ENCODE data around the gene ZFHX3.
"Not testable (repeated sequence)": the region's sequence is repeated elsewhere in the genome, so short reads cannot be mapped to it uniquely, and the experiment has no call there.

ZFHX3 gene

GRCh38 chr16:72992142-72992601 lies 55.8 kb downstream of the ZFHX3 start:
- no peak for DNase-seq

- no peak for DNase-seq
These were observed 56.3 kb downstream of the ZFHX3 start for GRCh38 chr16:72991644-72992043.

DNA sequence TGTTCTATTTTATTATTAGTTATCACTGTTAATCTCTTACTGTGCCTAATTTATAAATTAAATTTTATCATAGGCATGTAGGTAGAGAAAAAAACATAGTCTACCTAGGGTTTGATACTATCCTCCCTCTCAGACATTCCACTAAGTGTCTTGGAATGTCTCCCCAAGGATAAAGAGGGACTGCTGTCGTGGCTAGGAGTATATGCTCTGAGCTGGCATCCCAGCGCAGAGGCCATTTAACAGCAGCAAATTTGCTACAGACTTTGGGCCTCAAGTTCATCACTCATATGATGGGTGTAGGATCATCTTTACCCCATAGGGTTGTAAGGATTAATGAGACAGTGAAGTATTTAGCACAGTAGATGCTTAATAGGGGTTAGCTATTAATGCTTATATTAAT lies 56.7 kb downstream of the ZFHX3 start:
- DNase-seq, result no peak

DNA sequence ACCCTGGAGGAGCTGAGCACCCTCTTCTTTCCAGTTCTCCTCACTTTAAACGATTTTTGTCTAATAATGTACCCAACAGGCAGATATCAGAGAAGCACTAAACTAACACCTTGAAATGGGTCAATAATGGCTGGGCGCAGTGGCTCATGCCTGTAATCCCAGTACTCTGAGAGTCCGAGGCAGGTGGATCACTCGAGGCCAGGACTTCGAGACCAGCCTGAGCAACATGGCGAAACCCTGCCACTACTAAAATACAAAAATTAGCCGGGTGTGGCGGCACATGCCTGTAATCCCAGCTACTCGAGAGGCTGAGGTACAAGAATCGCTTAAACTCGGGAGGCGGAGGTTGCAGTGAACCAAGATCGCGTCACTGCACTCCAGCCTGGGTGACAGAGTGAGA lies 57.4 kb downstream of the ZFHX3 start:
- no peak for DNase-seq

- no peak for DNase-seq
These were observed 58.1 kb downstream of the ZFHX3 start for GRCh38 chr16:72989579-72990551.

DNA sequence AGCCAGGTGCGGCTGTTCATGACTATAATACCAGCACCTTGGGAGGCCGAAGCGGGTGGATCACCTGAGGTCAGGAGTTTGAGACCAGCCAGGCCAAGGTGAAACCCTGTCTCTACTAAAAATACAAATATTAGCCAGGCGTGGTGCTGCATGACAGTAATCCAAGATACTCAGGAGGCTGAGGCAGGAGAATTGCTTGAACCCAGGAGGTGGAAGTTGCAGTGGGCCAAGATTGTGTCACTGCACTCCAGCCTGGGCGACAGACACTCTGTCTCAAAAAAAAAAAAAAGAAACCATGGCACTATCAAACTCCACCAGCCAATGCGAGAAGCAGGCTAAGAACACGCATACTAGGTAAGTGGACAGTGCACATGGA lies 58.7 kb downstream of the ZFHX3 start:
- DNase-seq, result not testable (repeated sequence)

- no peak for DNase-seq
These were observed 59.4 kb downstream of the ZFHX3 start for GRCh38 chr16:72988569-72988968.

DNA sequence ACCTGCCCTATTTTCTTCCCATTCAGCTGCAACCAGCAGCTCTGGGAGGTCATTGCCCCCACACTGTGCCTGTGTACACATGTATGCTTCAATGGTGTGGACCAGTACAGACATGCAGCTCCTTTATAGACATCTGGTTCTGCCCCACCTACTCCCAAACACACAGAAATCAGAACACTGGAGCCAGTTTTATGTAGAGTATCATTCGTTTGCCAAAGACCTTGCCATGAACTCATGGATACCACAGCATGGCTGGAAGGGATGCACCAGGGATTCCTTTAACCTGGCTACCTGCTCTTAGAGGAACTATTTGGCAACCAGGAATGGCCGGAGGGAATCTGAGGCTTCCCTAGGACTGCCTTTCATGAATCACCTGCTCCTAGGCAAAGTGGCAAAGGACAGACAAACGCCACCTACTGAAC lies 60.4 kb downstream of the ZFHX3 start:
- no peak for DNase-seq

GRCh38 chr16:72985995-72986394 lies 61.9 kb downstream of the ZFHX3 start:
- no peak for DNase-seq

DNA sequence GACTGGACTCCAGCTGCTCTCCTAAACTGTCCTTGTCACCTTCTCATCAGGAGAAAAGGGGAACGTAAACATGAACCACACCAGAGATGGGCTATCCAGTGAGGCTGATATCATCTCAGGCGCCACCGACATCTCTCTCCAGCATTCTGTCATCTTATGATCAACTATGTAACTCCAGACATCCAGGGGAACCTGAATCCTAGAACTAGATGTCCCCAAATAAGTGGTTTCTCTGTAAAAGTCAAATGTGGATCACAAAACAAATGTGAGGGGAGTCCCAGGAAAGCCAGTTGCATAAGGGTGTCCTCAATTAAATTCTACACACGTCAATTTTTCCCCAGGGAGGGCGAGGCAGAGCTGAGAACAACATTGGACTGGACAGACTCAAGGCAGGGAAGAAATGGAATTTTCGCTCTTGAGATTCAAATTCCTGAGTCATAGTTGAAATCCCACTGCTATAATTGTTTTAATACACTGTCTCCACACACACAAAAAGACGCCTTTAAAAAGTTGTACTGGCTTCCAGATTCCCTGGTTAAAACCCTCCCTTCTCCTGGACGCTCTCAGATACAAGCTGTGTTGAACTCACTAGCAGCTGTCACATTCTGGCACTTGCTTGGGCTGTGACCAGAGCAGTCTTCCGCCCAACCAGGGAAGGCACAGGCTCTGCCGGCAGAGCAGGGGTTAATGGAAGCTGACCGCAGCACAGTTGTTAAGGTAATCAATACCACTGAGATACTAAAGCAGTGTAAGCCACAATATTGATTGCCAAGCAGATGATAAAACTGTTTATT lies 62.6 kb downstream of the ZFHX3 start:
- DNase-seq, result no peak

- DNase-seq, result no peak
These were observed 64.1 kb downstream of the ZFHX3 start for GRCh38 chr16:72983728-72984350.

DNA sequence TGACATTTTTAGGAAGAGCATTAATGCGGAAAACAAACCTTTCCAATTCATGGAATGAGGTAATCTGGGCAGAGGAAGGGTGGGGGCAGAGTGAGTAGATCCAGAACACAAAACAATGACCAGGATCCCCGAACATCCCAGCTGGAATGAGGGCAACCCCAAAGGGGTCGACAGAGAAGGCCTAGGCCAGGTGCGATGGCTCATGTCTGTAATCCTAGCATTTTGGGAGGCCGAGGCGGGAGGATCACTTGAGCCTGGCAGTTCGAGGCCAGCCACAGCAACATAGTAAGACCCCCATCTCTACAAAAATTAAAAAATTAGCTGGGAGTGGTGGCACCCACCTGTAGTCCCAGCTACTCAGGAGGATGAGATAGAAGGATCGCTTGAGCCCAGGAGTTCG lies 64.7 kb downstream of the ZFHX3 start:
- no peak for DNase-seq

- DNase-seq, result no peak
These were observed 68.0 kb downstream of the ZFHX3 start for GRCh38 chr16:72979974-72980373.

GRCh38 chr16:72978212-72978611 lies 69.7 kb downstream of the ZFHX3 start:
- DNase-seq, result no peak

DNA sequence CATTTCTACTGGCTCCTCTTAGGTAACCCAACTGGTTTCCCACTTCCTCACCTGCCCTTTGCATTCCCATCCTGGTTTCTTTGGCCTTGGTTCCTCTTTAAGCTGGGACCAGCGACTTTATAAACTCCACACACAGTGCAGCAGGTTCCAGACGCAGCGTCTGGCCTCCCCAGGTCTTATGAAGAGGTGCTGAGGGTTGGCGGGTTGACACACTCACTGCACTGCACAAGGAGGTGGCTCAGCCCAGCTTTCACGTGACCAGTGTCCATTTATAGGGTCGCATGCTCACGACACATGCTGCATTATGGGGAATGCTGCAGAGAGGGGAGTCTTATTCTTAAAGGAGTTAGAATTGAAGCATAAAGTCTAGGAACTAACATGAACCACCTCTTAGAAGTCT lies 70.8 kb downstream of the ZFHX3 start:
- DNase-seq, result no peak

DNA sequence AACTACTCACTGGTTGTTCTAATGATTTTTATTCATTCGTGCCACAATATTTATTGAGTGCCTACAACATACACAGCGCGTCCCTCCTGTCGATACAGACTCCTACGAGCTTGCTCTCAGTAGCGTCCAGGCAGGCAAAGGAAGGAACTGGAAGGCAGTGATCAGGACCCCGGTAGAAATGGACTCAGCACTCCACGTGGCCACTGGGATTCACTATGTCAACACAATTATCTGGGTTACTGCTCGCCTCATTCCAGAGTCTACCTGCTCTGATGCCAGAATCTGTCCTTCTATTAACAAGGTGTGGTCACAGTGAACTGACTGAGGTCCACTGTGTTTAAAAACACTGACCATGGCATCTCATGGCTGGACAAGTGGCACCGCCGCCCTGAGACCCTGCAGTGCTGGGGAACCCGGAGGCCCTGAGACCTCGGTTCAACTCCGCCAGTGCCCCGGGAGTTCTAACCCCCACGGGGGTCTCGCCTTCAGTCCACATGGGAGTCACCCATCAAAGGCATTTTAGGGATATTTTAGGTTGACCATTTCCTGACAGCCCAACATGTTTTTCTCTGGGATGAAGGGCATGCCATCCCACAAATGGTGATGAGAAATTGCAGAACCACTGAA lies 71.4 kb downstream of the ZFHX3 start:
- DNase-seq, result no peak

DNA sequence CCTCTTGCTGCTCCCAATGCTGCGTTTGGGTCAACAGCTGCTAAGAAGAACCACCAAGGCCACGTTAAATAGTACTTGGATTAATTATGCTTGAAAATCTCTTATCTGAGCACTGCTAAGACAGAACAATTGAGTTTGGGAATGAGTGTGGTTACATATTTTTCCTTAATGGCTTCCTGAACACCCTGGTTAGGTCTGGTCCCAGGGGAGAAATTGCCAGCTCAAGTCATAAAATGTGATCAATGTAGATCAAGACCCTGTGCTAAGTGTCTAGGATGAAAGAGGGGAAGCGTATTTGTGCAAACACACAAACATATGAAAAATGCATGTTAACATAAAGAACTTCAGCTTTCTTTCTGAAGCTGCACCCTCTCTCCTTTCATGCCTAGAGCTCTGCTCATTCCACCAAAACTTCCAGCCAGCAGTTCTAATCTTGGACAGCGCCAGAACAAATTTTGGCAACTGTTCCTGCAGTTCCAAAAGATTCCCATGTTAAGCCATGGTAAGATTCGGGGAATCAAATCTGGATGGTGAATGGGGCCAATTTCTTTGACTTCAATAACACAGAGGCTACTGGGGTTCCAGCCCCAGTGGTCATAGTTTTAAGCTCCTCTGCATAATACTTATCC lies 72.0 kb downstream of the ZFHX3 start:
- DNase-seq, result no peak

GRCh38 chr16:72974142-72974769 lies 73.7 kb downstream of the ZFHX3 start:
- no peak for DNase-seq

DNA sequence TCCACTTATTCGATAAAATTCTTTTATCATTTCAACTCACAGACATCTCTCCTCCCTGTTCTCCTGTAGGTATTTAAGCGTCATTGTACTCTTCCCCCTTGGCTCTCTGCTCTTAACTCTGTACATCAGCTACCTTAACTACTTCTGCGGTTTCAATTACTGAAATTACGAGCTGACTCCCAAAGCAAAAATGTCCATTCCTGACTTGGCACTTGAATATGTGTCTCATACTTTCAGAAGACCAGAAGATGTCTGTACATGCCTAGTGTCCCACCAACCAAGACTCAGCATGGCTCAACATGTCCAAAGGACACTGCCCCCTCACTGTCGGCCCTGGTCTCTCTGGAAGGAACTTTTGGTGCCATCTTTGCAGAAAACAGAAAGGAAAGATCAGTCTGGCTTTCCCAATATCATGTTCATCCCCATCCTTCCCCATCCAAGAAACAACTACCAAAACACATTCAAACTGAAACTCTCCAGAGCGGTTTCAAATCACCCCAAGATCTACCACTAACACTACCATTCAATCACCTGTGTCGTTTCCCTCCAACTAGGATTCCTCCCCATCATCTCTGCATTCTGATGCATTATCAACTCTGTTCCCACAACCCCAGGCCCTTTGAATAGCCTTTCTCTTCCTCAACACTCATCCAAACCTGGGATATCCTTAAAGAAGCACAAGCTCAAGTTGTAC lies 74.9 kb downstream of the ZFHX3 start:
- DNase-seq, result no peak

GRCh38 chr16:72971370-72971769 lies 76.6 kb downstream of the ZFHX3 start:
- DNase-seq, result no peak

DNA sequence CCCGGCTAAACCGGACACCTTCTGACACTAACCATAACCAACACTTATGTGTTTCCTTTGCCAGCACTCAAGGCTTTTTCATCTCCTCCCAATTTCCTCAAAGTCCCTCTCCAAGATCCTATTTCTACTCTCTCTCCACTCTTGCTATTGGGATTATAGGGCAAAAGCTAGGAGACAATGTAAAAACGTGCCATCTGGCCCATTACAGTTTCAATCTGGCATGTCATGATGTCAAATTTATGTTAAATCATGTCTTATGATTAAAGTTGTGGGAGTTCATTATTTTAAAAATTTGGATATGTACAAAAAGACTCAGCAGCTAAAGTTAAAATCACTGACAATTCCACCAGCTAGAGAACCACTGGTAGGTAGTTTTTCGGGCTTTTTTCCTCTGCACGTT lies 77.3 kb downstream of the ZFHX3 start:
- no peak for DNase-seq

Data from NCI-H526 treated with DMSO at 0.1 percent for 48 hours (cell line).